HFF-Myc (cell line): ENCODE data around the gene RALGPS2.

Experiments
- DNase-seq: peaks from one replicate; pipeline ENCODE4 v3.0.0-alpha.2; 2011; ENCODE audit warnings: low read depth; ENCODE audit errors: extremely low read depth
- H3K4me3 ChIP-seq: replicated peaks from 2 replicates; pipeline ENCODE4 v1.5.1; 2011; ENCODE audit warnings: low read depth, mild to moderate bottlenecking, control low read depth, low read length
- CTCF ChIP-seq: IDR thresholded peaks from 2 replicates; pipeline ENCODE4 v1.5.1; 2012; ENCODE audit warnings: mild to moderate bottlenecking, low read depth, low read length, control low read depth; ENCODE audit errors: missing control alignments

RALGPS2 gene

DNA sequence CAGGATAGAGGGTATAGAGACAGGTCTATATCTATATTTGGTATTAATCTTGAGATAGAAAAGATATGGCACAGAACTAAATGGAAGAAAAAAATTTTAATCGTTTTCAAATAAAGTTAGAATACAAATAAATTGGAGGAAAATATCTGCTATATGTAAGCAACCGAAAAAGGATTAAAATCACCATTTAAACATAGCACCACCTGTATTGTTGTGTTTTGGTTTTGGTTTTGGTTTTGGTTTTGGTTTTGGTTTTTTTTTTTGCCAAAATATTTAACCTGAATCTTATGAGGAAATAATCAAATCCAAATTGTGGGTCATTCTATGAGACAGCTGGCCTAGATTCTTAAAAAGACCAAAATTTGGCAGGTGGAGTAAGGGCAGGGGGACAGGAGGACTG lies 174.4 kb downstream of the RALGPS2 start:
- DNase-seq: no peak
- no peak for TF ChIP-seq CTCF
- H3K4me3 ChIP-seq: no peak overlapping the region

DNA sequence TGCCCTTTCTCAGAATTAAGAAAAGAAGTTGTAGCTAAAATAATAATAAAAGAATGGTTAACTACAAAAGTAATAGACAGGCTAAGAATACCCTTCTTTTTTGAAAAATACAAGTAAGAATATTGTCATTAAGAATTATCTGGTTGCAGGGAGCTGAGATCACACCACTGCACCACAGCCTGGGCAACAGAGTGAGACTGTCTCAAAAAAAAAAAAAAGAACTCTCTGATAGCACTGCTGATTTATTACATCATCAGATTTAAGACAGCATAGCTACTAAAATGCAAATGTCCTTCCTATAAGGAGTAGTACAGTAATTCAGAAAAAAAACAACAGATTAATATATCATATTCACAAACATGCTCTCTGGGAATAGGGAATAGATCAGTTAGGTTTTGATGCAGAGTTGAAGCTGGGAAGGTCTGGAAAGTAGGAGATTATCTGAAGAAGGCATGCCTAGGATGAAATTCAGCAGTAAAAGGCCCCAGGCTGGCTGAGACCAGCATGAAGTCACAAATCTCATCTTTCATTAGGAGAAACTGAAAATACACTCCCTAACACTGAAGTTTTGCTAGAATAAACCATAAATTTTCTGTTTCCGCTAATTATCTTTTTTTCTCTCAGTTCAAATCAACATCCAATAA lies 176.6 kb downstream of the RALGPS2 start:
- no peak for TF ChIP-seq CTCF
- H3K4me3 ChIP-seq: no peak overlapping the region

DNA sequence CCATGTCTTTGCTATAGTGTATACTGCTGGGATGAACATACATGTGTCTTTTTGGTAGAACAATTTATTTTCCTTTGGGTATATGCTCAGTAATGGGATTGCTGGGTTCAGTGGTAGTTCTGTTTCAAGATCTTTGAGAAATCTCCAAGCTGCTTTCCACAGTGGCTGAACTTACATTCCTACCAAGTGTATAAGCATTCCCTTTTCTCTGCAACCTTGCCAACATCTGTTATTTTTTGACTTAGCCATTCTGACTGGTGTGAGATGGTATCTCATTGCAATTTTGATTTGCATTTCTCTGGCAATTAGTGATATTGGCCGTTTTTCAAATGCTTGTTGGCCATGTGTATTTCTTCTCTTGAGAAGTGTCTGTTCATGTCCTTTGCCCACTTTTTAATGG lies 183.3 kb downstream of the RALGPS2 start:
- TF ChIP-seq CTCF: no peak
- no peak for DNase-seq
- H3K4me3 ChIP-seq: no peak overlapping the region

More for the DNA sequence above, 176.6 kb downstream of the RALGPS2 start:
- DNase-seq: no peak

- no peak for DNase-seq
- H3K4me3 ChIP-seq: no peak overlapping the region
- TF ChIP-seq CTCF: no peak
Observed at GRCh38 chr1:178910023-178910422, 185.0 kb downstream of the RALGPS2 start.

GRCh38 chr1:178912597-178912996 lies 187.6 kb downstream of the RALGPS2 start:
- TF ChIP-seq CTCF: no peak
- no peak for DNase-seq
- no peak overlapping the region for H3K4me3 ChIP-seq

- no peak for TF ChIP-seq CTCF
- no peak overlapping the region for H3K4me3 ChIP-seq
- no peak for DNase-seq
Observed at GRCh38 chr1:178916448-178917174, 191.6 kb downstream of the RALGPS2 start.
